Activated CD4-positive, alpha-beta T cell treated with anti-CD3 and anti-CD28 coated beads, Interleukin-2, amount 50 U/mL, for 16 hours (primary cell): ENCODE results near the gene ZNF165.
"Not testable (repeated sequence)": the region's sequence is repeated elsewhere in the genome, so short reads cannot be mapped to it uniquely, and the experiment has no call there.

Experiments used
- DNase-seq: peaks from one replicate; pipeline ENCODE4 v3.0.0-alpha.2; 2020

The ZNF165 gene

DNA sequence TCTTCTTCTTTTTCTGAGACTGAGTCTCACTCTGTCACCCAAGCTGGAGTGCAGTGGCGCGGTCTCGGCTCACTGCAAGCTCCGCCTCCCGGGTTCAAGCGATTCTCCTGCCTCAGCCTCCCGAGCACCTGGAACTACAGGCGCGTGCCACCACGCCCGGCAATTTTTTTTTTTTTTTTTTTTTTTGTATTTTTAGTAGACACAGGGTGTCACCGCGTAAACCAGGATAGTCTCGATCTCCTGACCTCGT, at the start of gene ZNF165:
Gene ZNF165 (plus strand): TSS at position 188 of the 250 bp plus-strand sequence. CDS start 4,913 bp downstream, outside the sequence.
- not testable (repeated sequence) for DNase-seq

GRCh38 chr6:28053584-28053983, 26.8 kb upstream of the ZNF165 start:
- no peak for DNase-seq

DNA sequence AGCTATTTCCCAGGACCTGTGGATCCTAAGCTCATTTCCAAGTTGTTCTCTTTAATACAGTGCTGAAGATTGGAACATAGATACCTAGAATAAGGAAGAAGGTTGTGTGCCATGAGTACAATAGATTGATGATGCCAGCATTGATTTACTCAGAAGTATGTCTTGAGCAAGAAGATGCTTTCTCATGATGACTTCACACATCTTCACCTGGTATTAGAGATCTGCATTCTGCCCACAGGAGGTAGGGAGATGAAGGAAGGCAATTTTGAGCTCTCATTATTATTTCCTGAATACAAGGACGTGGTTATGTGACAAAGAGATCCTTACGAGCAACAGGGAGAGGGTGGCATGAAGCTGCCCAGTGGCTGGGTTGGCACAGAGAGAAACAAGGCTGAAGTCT, 20.0 kb upstream of the ZNF165 start:
- DNase-seq, result no peak

DNA sequence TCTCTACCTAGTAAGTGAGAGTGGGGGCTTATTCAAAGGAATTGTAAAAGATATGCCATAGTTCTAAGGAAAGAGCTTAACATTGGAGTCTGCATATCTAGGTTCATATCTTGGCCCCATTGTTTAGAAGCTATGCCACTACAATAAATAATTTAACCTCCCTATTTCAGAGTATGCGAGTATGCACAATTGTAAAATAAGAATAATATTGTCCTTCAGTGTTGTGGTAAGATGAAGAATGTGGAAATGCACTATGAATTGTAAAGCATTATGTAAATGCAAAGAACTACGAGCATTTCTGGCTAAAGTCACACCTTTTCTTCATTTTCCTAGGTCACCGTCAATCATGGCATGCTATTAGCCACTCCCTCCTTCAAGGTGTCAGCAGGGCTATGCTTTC, 16.1 kb upstream of the ZNF165 start:
- DNase-seq, result no peak

DNA sequence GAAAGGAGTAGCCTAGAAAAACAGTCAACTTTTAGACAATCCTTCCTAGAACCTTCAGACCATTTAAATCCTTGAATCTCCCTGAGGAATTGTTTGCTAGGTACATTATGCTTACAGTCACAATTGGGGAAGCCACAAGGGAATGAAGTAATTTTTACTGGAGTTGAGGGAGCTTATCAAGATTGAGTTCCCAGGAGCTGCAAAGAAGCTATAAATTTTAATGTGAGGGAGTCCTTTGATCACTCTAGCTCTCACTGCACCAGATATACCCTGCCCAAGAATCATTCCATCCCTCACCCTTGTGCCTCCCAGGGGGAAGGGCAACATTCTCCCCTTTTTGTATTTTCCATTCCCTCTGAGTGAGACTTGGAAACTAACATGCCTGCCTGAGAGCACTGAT, 12.3 kb upstream of the ZNF165 start:
- DNase-seq, result no peak

DNA sequence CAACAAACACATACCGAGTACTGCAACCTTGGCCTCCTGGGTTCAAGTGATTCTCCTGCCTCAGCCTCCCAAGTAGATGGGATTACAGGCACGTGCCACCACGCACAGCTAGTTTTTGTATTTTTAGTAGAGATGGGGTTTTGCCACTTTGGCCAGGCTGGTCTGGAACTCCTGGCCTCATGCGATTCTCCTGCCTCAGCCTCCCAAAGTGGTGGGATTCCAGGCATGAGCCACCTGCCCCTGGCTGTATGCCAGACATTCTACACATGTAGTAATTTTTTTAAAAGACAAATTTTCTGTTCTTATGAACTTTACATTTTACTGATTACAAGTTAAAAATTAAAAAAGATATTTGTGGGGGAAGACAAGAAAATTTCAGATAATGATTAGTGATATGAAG, 9.4 kb upstream of the ZNF165 start:
- DNase-seq, result not testable (repeated sequence)

DNA sequence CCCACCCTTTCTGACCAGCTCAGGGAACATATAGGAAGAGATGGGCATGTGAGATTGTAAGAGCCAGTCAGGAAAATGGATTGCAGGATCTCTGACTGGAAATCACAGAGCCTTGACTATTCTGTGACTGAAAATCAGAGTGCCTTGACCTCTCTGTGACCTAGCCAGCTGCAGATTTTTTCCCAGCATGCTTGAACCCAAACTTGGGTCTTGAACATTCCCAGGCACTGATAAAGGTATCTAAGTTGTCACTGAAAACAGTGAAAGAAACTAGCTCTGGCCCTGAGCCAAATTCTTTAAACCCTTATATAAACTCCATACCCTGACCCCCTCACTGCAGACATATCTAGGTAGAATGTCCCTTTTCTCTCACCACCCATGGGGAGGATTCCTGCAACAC, 2.3 kb upstream of the ZNF165 start:
- no peak for DNase-seq

GRCh38 chr6:28078836-28079235, 1.5 kb upstream of the ZNF165 start:
- DNase-seq, result no peak

DNA sequence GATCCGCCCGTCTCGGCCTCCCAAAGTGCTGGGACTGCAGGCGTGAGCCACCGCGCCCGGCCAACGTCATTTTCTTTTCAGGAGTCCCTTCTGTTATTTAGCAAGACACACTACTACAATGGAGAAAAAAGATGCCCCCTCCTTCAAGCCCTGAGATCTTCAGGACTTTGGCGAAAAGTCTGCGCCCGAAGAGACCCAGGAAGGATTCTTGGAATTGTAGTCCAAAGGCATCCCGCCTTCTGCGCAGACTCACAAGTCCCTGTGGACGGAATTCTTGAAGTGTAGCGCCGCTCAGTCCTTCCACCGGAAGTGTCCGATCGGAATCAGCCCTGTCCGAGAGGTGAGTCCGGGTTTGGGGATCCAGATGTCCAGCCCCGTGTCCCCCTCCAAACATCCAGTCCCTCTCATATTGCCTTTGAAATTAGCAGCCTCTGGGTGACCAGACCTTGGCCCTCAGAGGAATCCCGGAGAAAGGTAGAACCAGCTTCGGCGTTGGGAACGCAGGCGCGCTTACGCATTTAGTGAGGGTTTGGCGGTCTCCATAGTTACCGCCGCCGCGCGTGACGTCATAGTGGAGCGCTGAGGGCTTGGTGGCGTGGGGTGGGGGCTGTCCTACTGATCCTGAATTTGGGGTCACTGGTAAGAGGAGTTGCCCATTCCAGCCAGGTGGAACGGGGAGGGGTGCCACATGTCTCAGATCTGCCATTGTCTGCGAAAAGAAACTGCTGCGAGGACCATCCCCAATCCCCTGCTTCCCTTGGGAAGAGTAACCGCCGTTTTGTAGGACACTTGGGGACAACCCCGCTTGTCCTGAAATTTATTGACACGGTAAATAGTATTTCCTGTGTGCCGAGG, 490 bp downstream of the ZNF165 start:
- DNase-seq, result peak; percentile 91

DNA sequence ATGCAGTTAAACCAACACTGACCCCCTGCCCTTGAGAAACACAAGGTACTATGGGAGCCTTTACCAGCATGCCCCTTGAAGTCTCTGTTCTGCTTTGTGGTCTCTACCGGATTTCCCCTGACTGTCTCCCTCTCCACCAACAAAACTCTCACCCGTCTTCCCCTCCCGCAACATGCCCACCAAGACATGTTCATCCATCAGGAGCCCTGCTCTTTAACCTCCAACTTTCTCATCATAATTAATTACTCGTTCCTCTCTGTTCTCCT, 1.1 kb downstream of the ZNF165 start:
- DNase-seq, result peak; percentile 10

DNA sequence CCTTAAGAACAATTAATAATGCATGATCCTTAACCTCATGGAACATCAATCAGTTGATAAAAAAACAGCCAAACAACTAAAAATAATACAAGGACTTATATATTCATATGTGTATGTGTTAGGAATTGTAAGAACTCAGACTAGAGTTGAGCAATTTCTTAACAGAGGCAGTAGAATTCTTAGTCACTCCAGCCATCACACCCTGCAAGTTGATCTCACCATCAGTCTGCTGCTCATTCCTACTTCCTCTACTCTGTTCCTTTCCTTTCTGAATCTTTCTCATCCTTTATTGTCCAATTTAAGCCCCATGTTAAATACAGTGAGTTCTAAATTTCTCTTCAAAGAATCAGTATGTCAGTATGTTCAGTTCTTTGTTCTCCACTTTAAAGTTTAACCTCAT, 2.6 kb downstream of the ZNF165 start:
- DNase-seq, result no peak

GRCh38 chr6:28089054-28089453, 8.7 kb downstream of the ZNF165 start:
- no peak for DNase-seq

DNA sequence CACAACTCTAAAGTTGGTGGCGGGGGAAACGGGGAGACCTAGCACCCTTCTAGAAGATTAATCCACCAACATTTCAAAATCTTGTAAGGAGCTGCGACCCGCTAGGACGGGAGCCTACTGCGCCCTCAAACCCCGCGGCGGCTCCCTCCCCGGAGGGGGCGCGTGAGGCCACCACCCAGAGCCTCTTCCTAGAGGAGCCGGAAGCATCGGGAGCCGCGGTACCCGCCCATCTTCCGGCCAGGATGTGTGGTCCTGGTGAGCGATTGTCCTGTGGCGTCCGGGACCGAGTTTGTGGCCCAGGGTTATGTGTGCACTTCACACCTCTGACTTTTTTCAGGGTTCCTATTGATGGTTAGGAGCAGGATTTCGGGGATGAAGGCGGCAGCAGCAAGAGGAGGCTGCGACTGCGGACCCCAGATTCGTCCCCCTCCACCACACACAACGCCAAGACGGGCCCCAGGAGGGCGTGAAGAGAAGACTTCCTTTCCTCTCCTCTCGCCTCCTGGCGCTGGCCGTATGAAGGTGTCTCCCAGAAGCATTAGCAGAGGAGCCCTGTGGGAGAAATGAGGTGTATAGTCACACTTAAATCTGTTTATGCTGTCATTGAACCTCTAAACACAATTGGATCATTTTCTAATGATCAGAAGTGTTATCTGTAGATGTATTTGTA, 10.7 kb downstream of the ZNF165 start:
- DNase-seq, result no peak

GRCh38 chr6:28102222-28102621, 21.9 kb downstream of the ZNF165 start:
- DNase-seq, result not testable (repeated sequence)

DNA sequence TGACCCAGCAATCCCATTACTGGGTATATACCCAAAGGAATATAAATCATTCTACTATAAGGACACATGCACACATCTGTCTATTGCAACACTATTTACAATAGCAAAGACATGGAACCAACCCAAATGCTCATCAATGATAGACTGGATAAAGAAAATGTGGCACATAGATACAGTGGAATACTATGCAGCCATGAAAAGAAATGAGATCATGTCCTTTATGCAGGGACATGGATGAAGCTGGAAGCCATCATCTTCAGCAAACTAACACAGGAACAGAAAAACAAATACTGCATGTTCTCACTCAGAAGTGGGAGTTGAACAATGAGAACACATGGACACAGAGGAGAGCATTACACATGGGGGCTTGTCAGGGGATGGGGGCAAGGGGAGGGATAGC, 22.3 kb downstream of the ZNF165 start:
- DNase-seq, result not testable (repeated sequence)

- peak; percentile 87 for DNase-seq
These were observed 24.2 kb downstream of the ZNF165 start for GRCh38 chr6:28104392-28105244.

- no peak for DNase-seq
These were observed 24.9 kb downstream of the ZNF165 start for GRCh38 chr6:28105245-28105639.

GRCh38 chr6:28107506-28107905, 27.1 kb downstream of the ZNF165 start:
- no peak for DNase-seq

DNA sequence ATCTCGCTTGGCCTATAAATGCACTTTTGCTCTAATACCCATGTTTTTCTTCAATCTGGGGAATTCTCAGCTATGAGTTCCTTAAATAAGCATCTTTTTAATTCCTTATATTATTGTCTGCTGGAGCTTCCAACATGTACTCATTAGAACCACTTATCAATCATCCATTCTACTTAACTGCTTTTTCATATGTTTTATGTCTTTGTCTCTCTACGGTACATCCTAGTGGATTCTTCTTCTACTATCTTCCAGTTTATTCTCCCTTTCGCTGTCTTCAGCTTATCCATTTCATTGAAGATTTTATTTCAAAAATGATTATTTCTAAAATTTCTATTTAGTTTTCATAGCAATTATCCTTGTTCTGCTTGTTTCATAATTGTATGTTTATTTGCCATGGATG, 31.6 kb downstream of the ZNF165 start:
- DNase-seq, result no peak

- DNase-seq, result no peak
These were observed 35.4 kb downstream of the ZNF165 start for GRCh38 chr6:28115799-28116198.

- no peak for DNase-seq
These were observed 37.1 kb downstream of the ZNF165 start for GRCh38 chr6:28117386-28118050.

DNA sequence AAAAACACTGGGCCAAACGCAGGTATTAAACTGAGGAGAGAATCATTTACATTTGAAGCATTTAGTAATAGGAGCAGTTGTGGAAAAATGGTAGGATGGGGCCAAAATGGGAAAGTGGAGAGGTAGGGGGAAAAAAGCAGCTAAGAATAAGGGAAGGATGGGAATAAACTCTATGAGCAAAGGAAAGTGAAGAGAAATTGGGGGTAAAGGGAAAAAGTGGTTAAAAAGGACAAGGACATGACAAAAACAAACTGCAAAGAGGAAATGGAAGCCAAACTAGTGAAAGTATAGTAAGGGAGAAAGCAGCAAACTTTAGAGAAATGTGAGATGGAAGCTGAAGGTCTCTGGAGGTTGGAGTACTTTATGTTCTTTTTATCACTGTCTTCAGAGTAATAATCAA, 37.8 kb downstream of the ZNF165 start:
- DNase-seq, result no peak

DNA sequence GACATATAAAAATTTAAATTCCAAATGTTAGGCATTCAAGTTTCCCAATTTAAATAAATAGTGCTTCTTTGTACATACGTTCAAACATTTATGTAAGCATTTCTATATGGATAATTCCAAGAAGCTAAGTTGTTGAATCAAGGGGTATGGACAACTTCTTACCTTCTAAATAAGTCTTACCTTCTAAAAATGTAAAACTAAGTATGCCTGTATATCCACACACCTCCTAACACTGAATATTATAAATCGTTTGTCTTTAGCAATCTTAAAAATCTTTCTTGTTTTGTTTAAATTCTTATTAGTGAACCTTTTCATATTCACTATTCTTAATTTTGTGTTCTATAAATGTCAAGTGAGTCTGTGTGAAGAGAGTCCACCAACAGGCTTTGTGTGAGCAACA, 41.5 kb downstream of the ZNF165 start:
- no peak for DNase-seq
